BJ (cell line): ENCODE measurements around the gene ZBTB39. TPM values are rescaled to one million over a fixed set of nuclear protein-coding genes. Genes with fewer than 3 reads are reported as not detected.
A peak's percentile ranks its signal among the peaks of the same experiment; 100 is the strongest.

ENCODE experiments used
- CTCF ChIA-PET: fragments of 350-600 bp; formaldehyde crosslinking; extraction: SDS; loops from one replicate; lab custom pipeline; 2021; ENCODE audit warnings: antibody characterized with exemption, inconsistent platforms; lab: Yijun Ruan, JAX
- POLR2A ChIA-PET: fragments of 300-600 bp; sonication (Branson Sonifier 250); formaldehyde crosslinking; extraction: SDS; loops from one replicate; lab custom pipeline; 2021; ENCODE audit warnings: antibody characterized with exemption; lab: Charles Lee
- DNase-seq: peaks from one replicate; pipeline ENCODE4 v3.0.0-alpha.2; 2011; ENCODE audit warnings: low read depth
- H3K27me3 ChIP-seq: 2 replicates; pipeline ENCODE4 v1.6.0; 2011; ENCODE audit warnings: low read length; ENCODE audit not compliant: control insufficient read depth, insufficient read depth
- H3K36me3 ChIP-seq: 2 replicates; pipeline ENCODE4 v1.5.1; 2011; ENCODE audit warnings: low read length; ENCODE audit not compliant: control insufficient read depth, insufficient read depth
- H3K4me3 ChIP-seq: 2 replicates; pipeline ENCODE4 v1.5.1; 2011; ENCODE audit warnings: low read depth, mild to moderate bottlenecking, control low read depth, low read length
- CTCF ChIP-seq: IDR thresholded peaks from 2 replicates; pipeline ENCODE4 v1.5.1; 2011; ENCODE audit warnings: low read depth, mild to moderate bottlenecking, control low read depth, inconsistent platforms, low read length, moderate library complexity; ENCODE audit not compliant: insufficient read depth
- polyA plus RNA-seq: library from polyadenylated mRNA; depleted of rRNA; stranded (reverse); fragments of >200 nt; gene quantifications from 2 replicates; pipeline ENCODE4 v1.2.3, GENCODE V29; 2011

The ZBTB39 gene
- polyA plus RNA-seq, 1 experiment, result 4.2 TPM

GRCh38 chr12:57049119-57049446, 42.7 kb upstream of the ZBTB39 start:
- Histone ChIP-seq H3K4me3 (no peak overlapping the region), H3K27me3 (no peaks in the 10 kb centered on the region; the same call in none of the 2 replicates), H3K36me3 (no peaks in the 10 kb centered on the region)
- POLR2A ChIA-PET, result no interaction called here
- CTCF ChIA-PET, result interaction anchor here (0.9 to 6.0 kb wide), 6 partner anchors 8 to 63 kb away, joined by 3 to 37 read pairs (median 6); partner anchors contain the start of gene STAT6
- DNase-seq, result no peak
- TF ChIP-seq CTCF, result no peak

GRCh38 chr12:57048423-57049118, 42.2 kb upstream of the ZBTB39 start:
- H3K27me3 ChIP-seq, result no peaks in the 10 kb centered on the region; the same call in none of the 2 replicates
- no peak overlapping the region for H3K4me3 ChIP-seq
- ChIA-PET POLR2A (interaction anchor here (0.6 kb wide), 1 partner anchor 40 kb away, joined by 4 read pairs; the partner anchor contains the start of gene NAB2), CTCF (interaction anchor here (1.1 to 6.0 kb wide), 4 partner anchors 13 to 286 kb away, joined by 3 to 37 read pairs (median 12); partner anchors contain the start of gene HSD17B6)
- no peak for TF ChIP-seq CTCF
- DNase-seq, result no peak
- no peaks in the 10 kb centered on the region for H3K36me3 ChIP-seq

- H3K36me3 ChIP-seq, result no peaks in the 10 kb centered on the region
- peaks cover 2% of the 10 kb centered on the region for H3K27me3 ChIP-seq
- TF ChIP-seq CTCF, result no peak
- ChIA-PET POLR2A (interaction anchor here (0.6 kb wide), 1 partner anchor 41 kb away, joined by 4 read pairs; the partner anchor contains the start of gene NAB2), CTCF (interaction anchor here (1.1 to 6.0 kb wide), 4 partner anchors 13 to 285 kb away, joined by 3 to 37 read pairs (median 12); partner anchors contain the start of gene HSD17B6)
- no peak overlapping the region for H3K4me3 ChIP-seq
- peak; percentile 33 for DNase-seq
Measured at GRCh38 chr12:57047981-57048380, 41.6 kb upstream of the ZBTB39 start.

- no peak for TF ChIP-seq CTCF
- CTCF ChIA-PET, result interaction anchor here (0.6 to 6.0 kb wide), 9 partner anchors 13 to 284 kb away, joined by 3 to 37 read pairs (median 5); partner anchors contain the start of gene HSD17B6
- POLR2A ChIA-PET, result no interaction called here
- DNase-seq, result no peak
- Histone ChIP-seq H3K27me3 (peaks cover 6% of the 10 kb centered on the region), H3K36me3 (no peaks in the 10 kb centered on the region), H3K4me3 (no peak overlapping the region)
Measured at GRCh38 chr12:57046947-57047890, 40.9 kb upstream of the ZBTB39 start.
